Measurements from ENCODE around the gene SPIB. TPM values are rescaled to one million over a fixed set of nuclear protein-coding genes. Genes with fewer than 3 reads are reported as not detected.

Gene SPIB
- total RNA-seq, 1 experiment from 2014 or later = not detected

DNA sequence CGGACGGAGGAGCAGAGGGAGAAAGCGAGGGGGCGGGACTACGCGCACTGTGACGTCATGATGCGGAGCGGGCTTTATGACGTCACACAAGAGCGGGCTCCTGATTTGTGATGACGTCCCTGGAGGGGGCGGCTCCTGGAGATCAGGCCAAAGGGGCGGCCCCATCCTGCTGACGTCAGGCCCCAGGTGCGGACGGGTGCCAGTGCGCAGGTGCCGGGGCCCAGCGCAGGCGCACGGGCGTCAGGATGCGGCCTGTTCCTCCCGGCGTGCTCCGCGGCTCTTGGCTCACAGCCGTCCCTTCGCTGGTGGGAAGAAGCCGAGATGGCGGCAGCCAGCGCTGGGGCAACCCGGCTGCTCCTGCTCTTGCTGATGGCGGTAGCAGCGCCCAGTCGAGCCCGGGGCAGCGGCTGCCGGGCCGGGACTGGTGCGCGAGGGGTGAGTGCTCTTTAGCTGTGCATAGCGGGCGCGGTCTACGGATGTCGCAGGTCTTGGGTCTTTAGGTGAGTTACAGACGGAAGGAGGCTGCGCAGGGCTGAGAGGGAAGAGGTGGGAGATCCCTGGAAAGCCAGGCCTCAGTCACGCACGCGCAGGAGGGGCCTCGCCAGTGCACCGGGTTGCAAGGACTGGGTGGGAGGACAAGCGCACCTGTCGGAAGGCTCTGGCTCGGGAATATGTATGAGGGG, 57.6 kb downstream of the SPIB start, which contains the start of the genes EMC10 and GARIN5A:
TSS of gene EMC10 (plus strand) at position 284 of the 683 bp plus-strand sequence. CDS start at position 322, 38 bp downstream.
TSS of gene GARIN5A (minus strand) at position 625 of the 683 bp plus-strand sequence. CDS start at position 165, 460 bp downstream.
- TF ChIP-seq, protein P1, sequence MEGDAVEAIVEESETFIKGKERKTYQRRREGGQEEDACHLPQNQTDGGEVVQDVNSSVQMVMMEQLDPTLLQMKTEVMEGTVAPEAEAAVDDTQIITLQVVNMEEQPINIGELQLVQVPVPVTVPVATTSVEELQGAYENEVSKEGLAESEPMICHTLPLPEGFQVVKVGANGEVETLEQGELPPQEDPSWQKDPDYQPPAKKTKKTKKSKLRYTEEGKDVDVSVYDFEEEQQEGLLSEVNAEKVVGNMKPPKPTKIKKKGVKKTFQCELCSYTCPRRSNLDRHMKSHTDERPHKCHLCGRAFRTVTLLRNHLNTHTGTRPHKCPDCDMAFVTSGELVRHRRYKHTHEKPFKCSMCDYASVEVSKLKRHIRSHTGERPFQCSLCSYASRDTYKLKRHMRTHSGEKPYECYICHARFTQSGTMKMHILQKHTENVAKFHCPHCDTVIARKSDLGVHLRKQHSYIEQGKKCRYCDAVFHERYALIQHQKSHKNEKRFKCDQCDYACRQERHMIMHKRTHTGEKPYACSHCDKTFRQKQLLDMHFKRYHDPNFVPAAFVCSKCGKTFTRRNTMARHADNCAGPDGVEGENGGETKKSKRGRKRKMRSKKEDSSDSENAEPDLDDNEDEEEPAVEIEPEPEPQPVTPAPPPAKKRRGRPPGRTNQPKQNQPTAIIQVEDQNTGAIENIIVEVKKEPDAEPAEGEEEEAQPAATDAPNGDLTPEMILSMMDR (IDR thresholded peaks at IDR 0.05; ENCODE audit: unreplicated experiment) = no peak
- intact Hi-C loops (cut with micrococcal nuclease) = loop anchor here (1.0 kb wide), 2 partner anchors 35 to 92 kb away; partner anchors contain the start of genes JOSD2 and POLD1
- peak within 1 kb of the TSS; percentile 99 for H3K4me3 Mint-ChIP-seq (ENCODE audit: unreplicated experiment)
- peaks cover 37% of the 10 kb centered on the region for H3K36me3 Mint-ChIP-seq (ENCODE audit: insufficient read depth, unreplicated experiment)
- no peaks in the 10 kb centered on the region for H3K9me3 Mint-ChIP-seq (ENCODE audit: unreplicated experiment)
- H3K27ac Mint-ChIP-seq (ENCODE audit: low read depth, unreplicated experiment) = peak within 1 kb of the TSS; percentile 88
- no peaks in the 10 kb centered on the region for H3K27me3 Mint-ChIP-seq (ENCODE audit: insufficient read depth, unreplicated experiment)
- H3K4me1 Mint-ChIP-seq (ENCODE audit: insufficient read depth, unreplicated experiment) = peaks cover 13% of the 10 kb centered on the region
- BruUV-seq (replicated peaks) = TSS peak; percentile 43
- DNase-seq (ENCODE audit: unreplicated experiment) = peak; percentile 89
- POLR2A ChIA-PET = interaction anchor here (1.5 kb wide), 1 partner anchor 92 kb away, joined by 6 read pairs; the partner anchor contains the start of gene POLD1
- CTCF ChIA-PET = interaction anchor here (0.6 kb wide), 1 partner anchor 918 kb away, joined by 3 read pairs; no protein-coding TSS in a partner anchor

DNA sequence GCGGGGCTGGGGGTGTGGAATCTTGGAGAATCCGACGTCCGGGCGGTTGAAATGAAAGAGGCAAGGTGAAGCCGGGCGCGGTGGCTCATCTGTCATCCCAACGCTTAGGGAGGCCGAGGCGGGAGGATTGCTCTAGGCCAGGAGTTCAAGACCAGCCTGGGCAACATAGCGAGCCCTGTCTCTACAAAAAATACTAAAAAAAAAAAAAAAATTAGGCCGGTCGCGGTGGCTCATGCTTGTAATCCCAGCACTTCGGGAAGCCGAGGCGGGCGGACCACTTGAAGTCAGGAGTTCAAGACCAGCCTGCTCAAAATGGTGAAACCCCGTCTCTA, 58.1 kb downstream of the SPIB start:
- peak overlapping the region; percentile 99 for H3K4me3 Mint-ChIP-seq (ENCODE audit: unreplicated experiment)
- POLR2A ChIA-PET = interaction anchor here (0.6 to 1.5 kb wide), 2 partner anchors 93 to 119 kb away, joined by 4 to 6 read pairs; partner anchors contain the start of gene POLD1
- peak overlapping the region; percentile 88 for H3K27ac Mint-ChIP-seq (ENCODE audit: low read depth, unreplicated experiment)
- TF ChIP-seq, protein P1 (IDR thresholded peaks at IDR 0.05; ENCODE audit: unreplicated experiment) = no peak
- intact Hi-C loops (cut with micrococcal nuclease) = loop anchor here (1.0 kb wide), 2 partner anchors 34 to 93 kb away; partner anchors contain the start of genes JOSD2 and POLD1
- peaks cover 13% of the 10 kb centered on the region for H3K4me1 Mint-ChIP-seq (ENCODE audit: insufficient read depth, unreplicated experiment)
- H3K36me3 Mint-ChIP-seq (ENCODE audit: insufficient read depth, unreplicated experiment) = peaks cover 37% of the 10 kb centered on the region
- no peaks in the 10 kb centered on the region for H3K9me3 Mint-ChIP-seq (ENCODE audit: unreplicated experiment)
- no peaks in the 10 kb centered on the region for H3K27me3 Mint-ChIP-seq (ENCODE audit: insufficient read depth, unreplicated experiment)
- TSS peak; percentile 67 for BruUV-seq (replicated peaks)
- no peak for DNase-seq (ENCODE audit: unreplicated experiment)
- CTCF ChIA-PET = interaction anchor here (0.6 kb wide), 3 partner anchors 17 to 918 kb away, joined by 3 read pairs; no protein-coding TSS in a partner anchor

DNA sequence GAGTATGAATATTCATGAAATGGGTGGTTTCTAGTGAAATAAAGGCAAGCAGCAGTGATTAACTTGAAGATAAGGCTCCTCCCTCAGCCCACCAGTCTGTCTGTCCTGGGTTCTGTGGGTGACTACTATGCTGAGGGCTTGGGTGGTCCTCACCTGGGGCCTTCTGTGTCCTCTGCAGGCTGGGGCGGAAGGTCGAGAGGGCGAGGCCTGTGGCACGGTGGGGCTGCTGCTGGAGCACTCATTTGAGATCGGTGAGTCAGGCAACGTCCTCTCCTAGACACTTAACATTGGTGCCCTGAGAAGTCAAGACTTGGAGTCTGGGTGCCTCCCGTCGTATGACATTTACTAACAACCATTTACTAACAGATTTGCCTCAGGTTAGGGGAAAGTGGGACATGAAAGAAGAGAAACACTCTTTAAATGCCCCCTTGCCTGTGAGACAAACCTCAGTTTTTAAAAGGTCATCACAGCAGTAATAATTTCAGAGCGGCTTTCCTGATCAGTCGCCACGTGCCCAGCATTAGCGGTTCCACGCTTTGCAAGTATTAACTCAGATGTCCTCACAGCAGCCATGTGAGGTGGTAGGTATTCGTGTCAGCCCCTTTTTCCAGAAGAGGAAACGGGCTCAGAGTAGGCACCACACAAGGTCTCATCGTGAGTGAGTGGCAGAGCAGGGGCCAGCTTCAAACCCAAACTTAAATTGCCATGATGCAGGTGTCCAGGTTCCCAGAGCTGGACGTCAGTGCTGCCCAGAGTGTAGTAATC, 59.2 kb downstream of the SPIB start:
- intact Hi-C loops (cut with micrococcal nuclease) = no loop called here
- Mint-ChIP-seq H3K9me3 (ENCODE audit: unreplicated experiment) (no peaks in the 10 kb centered on the region), H3K27ac (ENCODE audit: low read depth, unreplicated experiment) (peak overlapping the region; percentile 13), H3K27me3 (ENCODE audit: insufficient read depth, unreplicated experiment) (no peaks in the 10 kb centered on the region), H3K36me3 (ENCODE audit: insufficient read depth, unreplicated experiment) (peaks cover 37% of the 10 kb centered on the region), H3K4me3 (ENCODE audit: unreplicated experiment) (peak overlapping the region; percentile 99), H3K4me1 (ENCODE audit: insufficient read depth, unreplicated experiment) (peaks cover 13% of the 10 kb centered on the region)
- ChIA-PET POLR2A (no interaction called here), CTCF (interaction anchor here (0.6 to 1.3 kb wide), 4 partner anchors 17 to 109 kb away, joined by 3 to 6 read pairs (median 4); partner anchors contain the start of gene MYBPC2)
- no peak for DNase-seq (ENCODE audit: unreplicated experiment)
- TF ChIP-seq, protein P1 (IDR thresholded peaks at IDR 0.05; ENCODE audit: unreplicated experiment) = no peak
- no TSS peak for BruUV-seq (replicated peaks)
